Caco-2 (cell line): Measurements from ENCODE around the gene CALU. TPM values are rescaled to one million over a fixed set of nuclear protein-coding genes. Genes with fewer than 3 reads are reported as not detected.

Source experiments
- BruUV-seq: library from RNA; stranded (reverse); fragments of 400-500 nt; replicated peaks from 2 replicates; lab custom pipeline; 2021; lab: Mats Ljungman, UMichigan
- CTCF ChIA-PET: fragments of 300-600 bp; sonication (Branson Sonifier 250); formaldehyde crosslinking; loops from one replicate; lab custom pipeline; 2022; ENCODE audit warnings: antibody characterized with exemption; lab: Charles Lee
- POLR2A ChIA-PET: fragments of 300-600 bp; sonication (Branson Sonifier 250); formaldehyde crosslinking; loops from one replicate; lab custom pipeline; 2022; ENCODE audit warnings: antibody characterized with exemption; lab: Charles Lee
- DNase-seq, 2 experiments: peaks; one replicate each; pipeline versions ENCODE4 v3.0.0 to v3.0.0-alpha.2; 2020 to 2022
- H3K27me3 ChIP-seq: replicated peaks from 2 replicates; pipeline ENCODE4 v1.6.0; 2011; ENCODE audit warnings: low read length; ENCODE audit not compliant: control insufficient read depth, insufficient read depth
- H3K36me3 ChIP-seq: 2 replicates; pipeline ENCODE4 v1.5.1; 2011; ENCODE audit warnings: low read length; ENCODE audit not compliant: control insufficient read depth, insufficient read depth
- H3K4me1 ChIP-seq: fragments of 250-450 bp; sonication (Bioruptor Pico); 2 replicates; pipeline ENCODE4 v1.5.1; 2020; ENCODE audit warnings: mild to moderate bottlenecking
- H3K4me3 ChIP-seq: 2 replicates; pipeline ENCODE4 v1.5.1; 2011; ENCODE audit warnings: low read depth, mild to moderate bottlenecking, control low read depth, low read length
- H3K9me3 ChIP-seq: fragments of 250-450 bp; sonication (Bioruptor Pico); 2 replicates; pipeline ENCODE4 v1.5.1; 2020; ENCODE audit warnings: mild to moderate bottlenecking, moderate library complexity
- H3K27ac Mint-ChIP-seq: one replicate; pipeline ENCODE4 v1.8.0; 2022; ENCODE audit warnings: mixed read lengths; ENCODE audit not compliant: unreplicated experiment
- H3K27me3 Mint-ChIP-seq: one replicate; pipeline ENCODE4 v1.8.0; 2022; ENCODE audit warnings: mixed read lengths; ENCODE audit not compliant: insufficient read depth, unreplicated experiment
- H3K36me3 Mint-ChIP-seq: one replicate; pipeline ENCODE4 v1.8.0; 2022; ENCODE audit warnings: mild to moderate bottlenecking, mixed read lengths; ENCODE audit not compliant: insufficient read depth, unreplicated experiment
- H3K4me1 Mint-ChIP-seq: one replicate; pipeline ENCODE4 v1.8.0; 2022; ENCODE audit warnings: low read depth, mixed read lengths; ENCODE audit not compliant: unreplicated experiment
- H3K4me3 Mint-ChIP-seq: one replicate; pipeline ENCODE4 v1.8.0; 2022; ENCODE audit warnings: mild to moderate bottlenecking, moderate library complexity, mixed read lengths; ENCODE audit not compliant: unreplicated experiment
- H3K9me3 Mint-ChIP-seq: one replicate; pipeline ENCODE4 v1.8.0; 2022; ENCODE audit warnings: mixed read lengths; ENCODE audit not compliant: unreplicated experiment
- intact Hi-C: fragments of 100-400 bp; cut with micrococcal nuclease; formaldehyde crosslinking; loops from one replicate; pipeline ENCODE4 v1.10.0; 2022; ENCODE audit not compliant: unreplicated experiment
- total RNA-seq: library from RNA; stranded (reverse); gene quantifications from 2 replicates; pipeline ENCODE4 v1.2.3, GENCODE V29; 2022
- TF ChIP-seq, protein P1 (sequence below), 2 experiments: fragments of 200-600 bp in 1 of 2; IDR thresholded peaks; 1 replicate in 1 of 2; 2 replicates in 1 of 2; pipeline versions ENCODE4 v1.5.1 to v1.8.0; 2011 to 2022; ENCODE audit warnings: antibody characterized with exemption in 1 of 2, control low read depth in 1 of 2, inconsistent platforms in 1 of 2, low read depth in 1 of 2, low read length in 1 of 2, mild to moderate bottlenecking in 1 of 2, moderate library complexity in 1 of 2; ENCODE audit not compliant: insufficient read depth in 1 of 2, severe bottlenecking in 1 of 2, unreplicated experiment in 1 of 2

CALU gene
- total RNA-seq, 1 experiment from 2014 or later: 184 TPM

DNA sequence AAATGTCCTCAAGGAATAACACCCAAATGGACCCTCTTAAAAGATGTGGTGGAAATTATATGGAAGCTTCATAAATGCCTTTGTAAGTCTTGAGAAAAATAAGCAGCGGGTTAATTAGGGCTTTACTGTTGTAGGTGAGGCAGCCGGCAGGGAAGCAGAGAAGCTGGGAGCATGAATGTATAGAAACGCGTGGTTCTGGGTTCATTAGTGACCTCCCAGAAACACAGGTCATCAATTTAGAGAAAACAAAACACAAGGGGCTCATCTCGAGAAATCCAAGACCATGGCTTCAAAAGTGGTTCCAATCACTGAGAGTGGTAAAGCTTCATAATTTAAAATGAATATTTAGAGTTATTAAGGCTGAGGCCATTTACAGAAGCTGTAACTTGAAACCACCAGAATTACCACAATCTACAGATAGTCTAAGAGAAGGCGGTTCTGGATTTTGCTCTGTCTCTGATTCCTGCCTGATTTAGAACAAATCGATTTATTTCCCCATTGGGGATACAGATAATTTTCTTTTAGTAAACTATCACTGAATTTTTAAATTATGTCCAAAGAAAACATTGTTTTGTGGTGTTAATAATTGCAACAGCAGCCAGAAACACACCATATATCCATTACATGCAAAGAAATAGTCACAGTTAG lies 46.4 kb upstream of the CALU start:
- intact Hi-C loops: no loop called here
- BruUV-seq: no TSS peak
- Mint-ChIP-seq H3K36me3 (no peaks in the 10 kb centered on the region), H3K4me1 (no peaks in the 10 kb centered on the region), H3K27me3 (peaks cover 6% of the 10 kb centered on the region), H3K9me3 (no peaks in the 10 kb centered on the region), H3K4me3 (no peak overlapping the region), H3K27ac (no peak overlapping the region)
- ChIA-PET POLR2A (no interaction called here), CTCF (no interaction called here)
- no peak for DNase-seq
- Histone ChIP-seq H3K9me3 (peaks cover 4% of the 10 kb centered on the region; the same call in 1 of the 2 replicates), H3K4me1 (no peaks in the 10 kb centered on the region), H3K36me3 (no peaks in the 10 kb centered on the region), H3K4me3 (no peak overlapping the region), H3K27me3 (no peaks in the 10 kb centered on the region)
- TF ChIP-seq, protein P1, sequence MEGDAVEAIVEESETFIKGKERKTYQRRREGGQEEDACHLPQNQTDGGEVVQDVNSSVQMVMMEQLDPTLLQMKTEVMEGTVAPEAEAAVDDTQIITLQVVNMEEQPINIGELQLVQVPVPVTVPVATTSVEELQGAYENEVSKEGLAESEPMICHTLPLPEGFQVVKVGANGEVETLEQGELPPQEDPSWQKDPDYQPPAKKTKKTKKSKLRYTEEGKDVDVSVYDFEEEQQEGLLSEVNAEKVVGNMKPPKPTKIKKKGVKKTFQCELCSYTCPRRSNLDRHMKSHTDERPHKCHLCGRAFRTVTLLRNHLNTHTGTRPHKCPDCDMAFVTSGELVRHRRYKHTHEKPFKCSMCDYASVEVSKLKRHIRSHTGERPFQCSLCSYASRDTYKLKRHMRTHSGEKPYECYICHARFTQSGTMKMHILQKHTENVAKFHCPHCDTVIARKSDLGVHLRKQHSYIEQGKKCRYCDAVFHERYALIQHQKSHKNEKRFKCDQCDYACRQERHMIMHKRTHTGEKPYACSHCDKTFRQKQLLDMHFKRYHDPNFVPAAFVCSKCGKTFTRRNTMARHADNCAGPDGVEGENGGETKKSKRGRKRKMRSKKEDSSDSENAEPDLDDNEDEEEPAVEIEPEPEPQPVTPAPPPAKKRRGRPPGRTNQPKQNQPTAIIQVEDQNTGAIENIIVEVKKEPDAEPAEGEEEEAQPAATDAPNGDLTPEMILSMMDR (IDR thresholded peaks at IDR 0.05; ENCODE audit: insufficient read depth in 1 of 2, low read depth in 1 of 2, low read length in 1 of 2, severe bottlenecking in 1 of 2, unreplicated experiment in 1 of 2): no peak

DNA sequence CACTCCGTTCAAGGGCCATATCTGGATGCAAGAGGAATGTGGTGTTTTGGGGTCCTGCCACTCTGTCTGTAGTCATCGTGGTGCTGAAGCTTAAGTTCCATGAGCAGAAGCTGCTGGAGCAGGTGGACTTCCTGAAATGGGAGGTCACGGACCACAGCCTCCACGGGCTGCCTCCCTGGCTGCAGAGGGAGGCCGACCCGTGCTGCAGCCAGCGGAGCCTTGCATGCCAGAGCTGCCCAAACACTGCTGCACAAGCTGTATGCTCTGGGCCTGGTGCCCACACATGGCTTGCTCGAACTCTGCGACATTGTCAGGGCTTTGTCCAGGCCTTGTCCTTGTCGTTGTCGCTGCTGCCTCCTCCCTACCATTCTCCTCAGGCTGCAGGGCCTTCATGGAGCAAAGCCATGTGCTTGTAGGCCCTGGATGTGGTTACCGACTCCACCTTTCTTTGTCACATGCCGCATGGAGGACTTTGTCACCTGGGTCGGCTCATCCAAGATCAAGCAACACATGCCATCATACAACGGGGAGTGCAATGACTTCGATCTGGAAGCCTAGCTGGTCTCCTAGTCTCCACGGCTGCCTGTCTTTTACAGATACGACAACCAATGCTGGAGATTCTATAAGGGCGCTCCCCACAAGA lies 45.7 kb upstream of the CALU start:
- CTCF ChIA-PET: no interaction called here
- TF ChIP-seq, protein P1 (IDR thresholded peaks at IDR 0.05; ENCODE audit: insufficient read depth in 1 of 2, low read depth in 1 of 2, low read length in 1 of 2, severe bottlenecking in 1 of 2, unreplicated experiment in 1 of 2): no peak
- Histone ChIP-seq H3K9me3 (no peaks in the 10 kb centered on the region), H3K36me3 (no peaks in the 10 kb centered on the region), H3K27me3 (no peaks in the 10 kb centered on the region), H3K4me3 (no peak overlapping the region), H3K4me1 (no peaks in the 10 kb centered on the region)
- Mint-ChIP-seq H3K27ac (no peak overlapping the region), H3K4me1 (no peaks in the 10 kb centered on the region), H3K9me3 (no peaks in the 10 kb centered on the region), H3K27me3 (peaks cover 6% of the 10 kb centered on the region), H3K36me3 (no peaks in the 10 kb centered on the region), H3K4me3 (no peak overlapping the region)
- POLR2A ChIA-PET: no interaction called here
- no peak for DNase-seq
- BruUV-seq: no TSS peak
- intact Hi-C loops: no loop called here

DNA sequence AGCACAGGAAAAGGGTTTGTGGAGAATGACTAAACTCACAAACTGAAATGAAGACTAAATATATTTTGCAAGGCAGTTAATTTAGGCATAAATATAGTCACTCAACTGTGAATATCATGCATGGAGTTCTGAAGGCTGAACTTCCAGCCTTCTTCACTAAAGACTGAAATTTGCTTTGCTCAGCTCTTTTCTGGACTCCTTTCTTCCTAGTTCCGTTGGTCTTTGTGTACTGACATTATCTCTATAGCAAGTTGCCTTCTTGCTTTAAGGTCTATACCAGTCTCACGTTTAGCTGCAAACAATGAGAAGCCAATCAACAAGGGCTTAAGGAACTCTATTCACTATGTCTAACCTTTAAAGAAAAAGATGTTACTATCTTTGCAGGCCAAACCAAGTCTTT lies 44.4 kb upstream of the CALU start:
- Histone ChIP-seq H3K36me3 (no peaks in the 10 kb centered on the region), H3K27me3 (no peaks in the 10 kb centered on the region), H3K4me3 (no peak overlapping the region), H3K4me1 (no peaks in the 10 kb centered on the region), H3K9me3 (no peaks in the 10 kb centered on the region; the same call in 1 of the 2 replicates)
- Mint-ChIP-seq H3K9me3 (no peaks in the 10 kb centered on the region), H3K4me1 (no peaks in the 10 kb centered on the region), H3K4me3 (no peak overlapping the region), H3K36me3 (no peaks in the 10 kb centered on the region), H3K27ac (no peak overlapping the region), H3K27me3 (peaks cover 6% of the 10 kb centered on the region)
- no TSS peak for BruUV-seq
- DNase-seq: no peak
- TF ChIP-seq, protein P1 (IDR thresholded peaks at IDR 0.05; ENCODE audit: insufficient read depth in 1 of 2, low read depth in 1 of 2, low read length in 1 of 2, severe bottlenecking in 1 of 2, unreplicated experiment in 1 of 2): no peak
- ChIA-PET POLR2A (no interaction called here), CTCF (no interaction called here)
- intact Hi-C loops: no loop called here
